GM21515 (cell line): ENCODE measurements around the gene NAPB.

Experiments
- ATAC-seq: cut with Tn5 transposase; IDR thresholded peaks from one replicate; pipeline ENCODE4 v1.9.1; 2021; ENCODE audit not compliant: unreplicated experiment

Gene NAPB

GRCh38 chr20:23369072-23369823, 52.0 kb downstream of the NAPB start:
- no peak for ATAC-seq

- ATAC-seq, result no peak
Measured at GRCh38 chr20:23368316-23369071, 52.8 kb downstream of the NAPB start.

- ATAC-seq, result no peak
Measured at GRCh38 chr20:23367770-23368169, 53.5 kb downstream of the NAPB start.

- no peak for ATAC-seq
Measured at GRCh38 chr20:23366384-23366783, 54.9 kb downstream of the NAPB start.

- ATAC-seq, result no peak
Measured at GRCh38 chr20:23365390-23366165, 55.7 kb downstream of the NAPB start.

GRCh38 chr20:23363257-23363649, 58.0 kb downstream of the NAPB start:
- ATAC-seq, result no peak

GRCh38 chr20:23362392-23363256, 58.7 kb downstream of the NAPB start:
- ATAC-seq, result peak; percentile 3

GRCh38 chr20:23361476-23362391, 59.6 kb downstream of the NAPB start, which contains the start of gene GZF1:
Gene GZF1 (plus strand): TSS chr20:23362182. CDS start chr20:23364384, 2,202 bp downstream.
- peak; percentile 66 for ATAC-seq

GRCh38 chr20:23361119-23361475, 60.2 kb downstream of the NAPB start:
- no peak for ATAC-seq

GRCh38 chr20:23360531-23360930, 60.8 kb downstream of the NAPB start:
- no peak for ATAC-seq

GRCh38 chr20:23358923-23359593, 62.2 kb downstream of the NAPB start:
- ATAC-seq, result no peak

- no peak for ATAC-seq
Measured at GRCh38 chr20:23358563-23358906, 62.8 kb downstream of the NAPB start.

GRCh38 chr20:23357767-23358562, 63.3 kb downstream of the NAPB start:
- ATAC-seq, result peak; percentile 72

- ATAC-seq, result no peak
Measured at GRCh38 chr20:23356203-23356602, 65.1 kb downstream of the NAPB start.

GRCh38 chr20:23350904-23351838, 70.1 kb downstream of the NAPB start:
- ATAC-seq, result peak; percentile 25

- ATAC-seq, result peak; percentile 82
Measured at GRCh38 chr20:23350196-23350903, 70.9 kb downstream of the NAPB start, which contains the start of gene NXT1. Gene NXT1 (plus strand): TSS chr20:23350791. CDS start chr20:23354042, 3,251 bp downstream.
